RKO (cell line): Measurements from ENCODE around the gene LRP2.

Source experiments
- DNase-seq: peaks from one replicate; pipeline ENCODE4 v3.0.0-alpha.2; 2016; ENCODE audit warnings: low spot score

The LRP2 gene

GRCh38 chr2:169090133-169090820 is 272.1 kb downstream of the LRP2 start:
- no peak for DNase-seq

GRCh38 chr2:169089182-169089581 is 273.2 kb downstream of the LRP2 start:
- DNase-seq = no peak

GRCh38 chr2:169087757-169088379 is 274.5 kb downstream of the LRP2 start:
- DNase-seq = no peak

- DNase-seq = no peak
These were observed 275.4 kb downstream of the LRP2 start for GRCh38 chr2:169086893-169087467.

- DNase-seq = no peak
These were observed 279.3 kb downstream of the LRP2 start for GRCh38 chr2:169082995-169083394.

DNA sequence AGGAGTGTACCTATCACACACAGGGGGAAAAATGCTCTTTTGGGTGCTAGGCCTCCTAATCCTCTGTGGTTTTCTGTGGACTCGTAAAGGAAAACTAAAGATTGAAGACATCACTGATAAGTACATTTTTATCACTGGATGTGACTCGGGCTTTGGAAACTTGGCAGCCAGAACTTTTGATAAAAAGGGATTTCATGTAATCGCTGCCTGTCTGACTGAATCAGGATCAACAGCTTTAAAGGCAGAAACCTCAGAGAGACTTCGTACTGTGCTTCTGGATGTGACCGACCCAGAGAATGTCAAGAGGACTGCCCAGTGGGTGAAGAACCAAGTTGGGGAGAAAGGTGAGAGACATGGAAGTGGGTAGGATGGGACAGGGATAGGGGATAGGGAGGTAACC is 280.8 kb downstream of the LRP2 start:
- no peak for DNase-seq

DNA sequence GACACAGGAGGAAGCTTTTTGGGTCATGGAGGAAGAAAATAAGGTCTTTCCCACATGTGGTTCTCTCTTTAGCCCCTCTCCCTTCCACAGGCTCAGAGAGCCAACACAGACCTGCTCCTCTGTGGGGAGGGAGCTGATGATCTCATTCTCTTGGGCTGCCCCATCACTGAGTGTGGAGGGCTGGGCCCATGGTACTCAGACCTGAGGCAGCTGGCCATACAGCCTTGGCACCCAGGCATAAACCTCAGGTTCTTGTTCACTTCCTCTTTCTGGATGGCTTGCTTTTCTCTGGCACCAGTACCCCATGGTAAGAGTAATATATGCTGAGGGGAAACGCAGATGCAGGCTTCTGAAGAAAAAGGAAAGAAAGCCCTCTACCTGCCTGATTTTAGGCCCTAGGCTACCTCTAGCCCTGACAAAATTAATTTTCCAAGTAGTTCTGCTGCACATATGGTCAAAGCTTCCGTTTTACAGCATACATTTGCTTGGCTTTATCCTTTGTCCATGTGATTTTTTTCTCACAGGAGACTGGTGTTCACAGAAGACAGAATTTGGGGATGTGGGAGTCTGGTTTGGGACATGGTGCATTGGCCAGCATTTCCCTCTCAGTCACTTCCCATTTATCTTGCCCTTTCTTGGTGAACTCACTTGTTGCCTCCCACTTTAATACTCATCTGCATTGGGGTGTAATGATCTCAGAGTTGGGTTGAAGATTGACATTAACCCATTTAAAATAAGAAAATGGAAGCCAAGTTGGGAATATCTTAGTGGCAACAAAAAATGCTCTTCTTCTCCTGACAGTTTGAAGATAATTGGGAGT is 281.9 kb downstream of the LRP2 start:
- DNase-seq = no peak

DNA sequence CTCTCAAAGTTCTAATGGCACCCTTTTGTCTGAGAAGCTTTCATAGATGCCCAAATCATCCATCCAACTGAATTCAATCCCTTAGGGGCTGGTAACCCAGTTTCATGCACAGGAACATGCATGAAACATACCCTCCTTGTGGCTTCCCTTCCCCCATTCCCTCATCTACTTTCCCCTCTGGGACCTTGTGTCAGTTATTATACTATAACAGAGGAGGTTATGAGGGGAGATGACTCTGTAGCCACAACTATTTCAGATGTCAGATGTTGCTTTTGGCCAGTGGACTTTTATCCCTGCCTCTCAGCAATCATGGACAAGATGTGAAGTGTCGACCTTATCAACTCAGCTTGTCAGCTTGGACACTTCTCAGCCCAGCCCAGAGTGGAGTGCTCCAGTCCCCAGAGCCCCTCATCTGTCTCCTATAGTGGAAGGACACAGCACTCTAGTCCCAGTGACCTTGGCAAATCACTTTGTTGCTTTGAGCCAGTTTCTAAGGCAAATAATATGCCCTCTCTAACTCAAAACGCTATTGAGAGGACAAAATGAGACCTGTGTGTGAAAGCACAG is 284.6 kb downstream of the LRP2 start:
- DNase-seq = no peak
